ENCODE measurements around the gene LONP2. TPM values are rescaled to one million over a fixed set of nuclear protein-coding genes. Genes with fewer than 3 reads are reported as not detected.

LONP2 gene
- polyA plus RNA-seq (2011; rRNA removed) (51.3 and 53.6 TPM in 2 replicates), polyA plus RNA-seq (2017; fragmentation: RNase III; extraction: RNeasy Plus Mini Kit Qiagen cat#74134 plus additional on column Dnase treatment) (27.8 to 29.7 TPM (median 29.1 TPM) in 3 replicates), polyA minus RNA-seq (2011; rRNA and poly(A)+ RNA removed) (96.9 and 112 TPM in 2 replicates)
- polyA plus RNA-seq (2012; cell fraction: cytosol; rRNA removed), result 13.1 and 16.4 TPM in 2 replicates
- polyA plus RNA-seq (2012; cell fraction: nucleus; rRNA removed), result 16.6 and 17.1 TPM in 2 replicates

GRCh38 chr16:48244080-48244862 lies at the start of gene LONP2:
Gene LONP2, plus strand, starts transcription at chr16:48244300. Its CDS starts 89 bp downstream, at chr16:48244389.
- Histone ChIP-seq H3K4me3 (peak within 1 kb of the TSS; percentile 85), H3K9me3 (peaks cover 2% of the 10 kb centered on the region; the same call in 1 of the 3 replicates), H3K4me2 (peak within 1 kb of the TSS; percentile 93), H3K4me1 (peaks cover 13% of the 10 kb centered on the region), H3K27ac (peak within 1 kb of the TSS; percentile 84 to 94)
- ATAC-seq, result peak; percentile 100
- ChIA-PET CTCF (interaction anchor here (0.7 to 1.3 kb wide), 2 partner anchors 11 to 78 kb away, joined by 3 to 4 read pairs; no protein-coding TSS in a partner anchor), POLR2A (no interaction called here)
- no peak for FAIRE-seq
- peak; percentile 76 to 94 for DNase-seq (ENCODE audit: low read depth in 1 of 2, low spot score in 1 of 2)
- WGBS (ENCODE audit: missing lambda C conversion rate), result under 1% methylated on average over 33 of the region's 63 CpGs
- peak; percentile 58 for TF ChIP-seq E2F6 (IDR thresholded peaks at IDR 0.05; ENCODE audit: borderline replicate concordance, low read depth)
- TF ChIP-seq MAFK (IDR thresholded peaks at IDR 0.05; ENCODE audit: partially characterized antibody), result no peak
- TF ChIP-seq REST (IDR thresholded peaks at IDR 0.05), result no peak
- no peak for TF ChIP-seq ZNF302 (CRISPR knock-in tag; IDR thresholded peaks at IDR 0.05)
- no peak for TF ChIP-seq TFCP2L1 (CRISPR knock-in tag; IDR thresholded peaks at IDR 0.05)
- no peak for TF ChIP-seq MAZ (IDR thresholded peaks at IDR 0.05; ENCODE audit: borderline replicate concordance, low read depth, low read length)
- no peak for TF ChIP-seq ZSCAN20 (CRISPR knock-in tag; IDR thresholded peaks at IDR 0.05)
- TF ChIP-seq NR3C1 (IDR thresholded peaks at IDR 0.05), result no peak
- no peak for TF ChIP-seq BHLHE40 (IDR thresholded peaks at IDR 0.05; ENCODE audit: low read depth, low read length)
- TF ChIP-seq RARB (CRISPR knock-in tag; IDR thresholded peaks at IDR 0.05), result no peak
- TF ChIP-seq BCL3 (IDR thresholded peaks at IDR 0.05), result no peak
- TF ChIP-seq ZC3H11A (IDR thresholded peaks at IDR 0.05), result no peak
- peak; percentile 82 for TF ChIP-seq MAX (IDR thresholded peaks at IDR 0.05)
- no peak for TF ChIP-seq RFX5 (IDR thresholded peaks at IDR 0.05)
- TF ChIP-seq ATOH8 (CRISPR knock-in tag; IDR thresholded peaks at IDR 0.05; ENCODE audit: low read depth), result no peak
- TF ChIP-seq POLR2AphosphoS2 (conservative IDR thresholded peaks at IDR 0.05; ENCODE audit: low read length), result no peak
- TF ChIP-seq HEYL (CRISPR knock-in tag; IDR thresholded peaks at IDR 0.05), result no peak
- no peak for TF ChIP-seq FOSB (CRISPR knock-in tag; IDR thresholded peaks at IDR 0.05)
- no peak for TF ChIP-seq HDAC2 (IDR thresholded peaks at IDR 0.05)
- TF ChIP-seq CBX2 (IDR thresholded peaks at IDR 0.05; ENCODE audit: borderline replicate concordance, low read depth), result no peak
- 0 out of 2 replicates have a peak, but pooled peaks have one; percentile 29 for TF ChIP-seq PBX3 (IDR thresholded peaks at IDR 0.05)
- TF ChIP-seq POLR2A (IDR thresholded peaks at IDR 0.05; ENCODE audit: low read length), result peak; percentile 60
- no peak for TF ChIP-seq HES2 (IDR thresholded peaks at IDR 0.05)
- TF ChIP-seq HOXA7 (CRISPR knock-in tag; IDR thresholded peaks at IDR 0.05), result no peak
- no peak for TF ChIP-seq ESRRA (IDR thresholded peaks at IDR 0.05; ENCODE audit: borderline replicate concordance, low read length)
- peak; percentile 22; the same call in 1 of the 2 replicates for TF ChIP-seq MYC (IDR thresholded peaks at IDR 0.05; ENCODE audit: borderline replicate concordance, low read length)
- no peak for TF ChIP-seq ZFP36 (IDR thresholded peaks at IDR 0.05; ENCODE audit: borderline replicate concordance, partially characterized antibody)
- TF ChIP-seq HOXB13 (CRISPR knock-in tag; IDR thresholded peaks at IDR 0.05; ENCODE audit: low read depth), result no peak
- no peak for TF ChIP-seq EHMT2 (IDR thresholded peaks at IDR 0.05; ENCODE audit: low read depth)
- TF ChIP-seq CHD4 (IDR thresholded peaks at IDR 0.05; ENCODE audit: borderline replicate concordance), result no peak
- TF ChIP-seq JUNB (IDR thresholded peaks at IDR 0.05), result no peak
- TF ChIP-seq EP300 (IDR thresholded peaks at IDR 0.05), result no peak
- TF ChIP-seq NPAS2 (CRISPR knock-in tag; IDR thresholded peaks at IDR 0.05; ENCODE audit: borderline replicate concordance), result no peak
